ENCODE measurements around the gene TNNC2.

GRCh38 chr20:45782890-45783289, 44.2 kb downstream of the TNNC2 start:
- TF ChIP-seq CTCF (IDR thresholded peaks at IDR 0.05; ENCODE audit: insufficient read depth, low read length), result no peak
- TF ChIP-seq POLR2AphosphoS5 (IDR thresholded peaks at IDR 0.05; ENCODE audit: low read depth), result no peak
- TF ChIP-seq REST (IDR thresholded peaks at IDR 0.05; ENCODE audit: insufficient replicate concordance, low read depth), result no peak
- TF ChIP-seq SPI1 (IDR thresholded peaks at IDR 0.05; ENCODE audit: borderline replicate concordance, low read depth), result no peak

Measured in HL-60 (cell line).